ENCODE results near the gene SMC1B.
"Not testable (repeated sequence)": the region's sequence is repeated elsewhere in the genome, so short reads cannot be mapped to it uniquely, and the experiment has no call there.

SMC1B gene

GRCh38 chr22:45422237-45422983 lies 9.0 kb upstream of the SMC1B start:
- no peak for FAIRE-seq

DNA sequence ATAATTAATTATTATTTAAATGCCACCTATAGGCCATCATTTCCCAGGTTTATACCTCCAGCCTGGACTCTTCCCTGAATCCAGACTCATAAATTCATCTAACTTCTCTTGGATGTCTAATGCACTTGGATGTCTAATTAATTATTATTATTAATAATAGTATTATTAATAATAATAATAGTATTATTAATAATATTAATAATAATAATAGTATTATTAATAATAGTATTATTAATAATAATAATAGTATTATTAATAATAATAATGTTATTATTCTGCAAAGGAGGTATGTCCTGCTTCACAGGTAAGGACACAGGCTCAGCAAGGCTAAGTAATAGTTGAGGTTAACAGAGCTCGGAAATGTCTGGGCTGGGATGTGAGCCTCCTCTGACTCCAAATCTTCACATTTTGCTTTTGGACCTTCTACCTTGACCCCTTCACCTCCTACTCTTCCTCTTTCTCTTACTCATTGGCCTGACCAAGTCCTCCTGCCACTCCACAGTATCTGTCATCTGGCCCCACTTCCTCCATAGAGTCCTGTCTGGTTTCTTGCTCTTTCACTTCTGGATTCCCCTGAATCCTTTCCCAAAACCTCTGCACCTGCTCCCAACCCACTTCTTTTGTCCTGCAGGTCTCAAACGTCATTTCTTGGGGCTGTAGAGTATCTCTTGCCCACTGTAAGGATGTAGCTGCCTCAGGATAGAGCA lies 8.1 kb upstream of the SMC1B start:
- DNase-seq (ENCODE audit: low spot score) (no peak), FAIRE-seq (no peak)

More at GRCh38 chr22:45422237-45422983, 9.0 kb upstream of the SMC1B start:
- no peak for DNase-seq (ENCODE audit: low spot score)

DNA sequence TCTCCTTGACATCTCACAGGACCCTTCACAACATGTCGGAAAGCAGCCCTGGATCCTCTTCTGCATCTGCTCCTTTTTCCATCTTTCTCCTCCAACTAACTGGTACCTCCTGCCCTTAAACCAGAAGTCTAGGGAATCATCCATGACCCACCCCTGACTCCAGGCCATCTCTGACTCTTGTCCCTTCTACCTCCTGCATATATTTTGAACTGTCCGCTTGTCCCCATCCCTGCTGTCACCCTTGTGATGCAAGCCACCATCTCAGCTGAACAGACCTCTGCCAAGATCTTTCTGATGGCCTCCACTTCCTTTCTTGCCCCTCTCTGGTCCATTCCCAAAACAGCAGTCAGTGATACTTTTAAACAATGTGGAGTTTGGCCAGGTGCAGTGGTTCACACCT lies 7.1 kb upstream of the SMC1B start:
- no peak for FAIRE-seq
- no peak for DNase-seq (ENCODE audit: low spot score)

DNA sequence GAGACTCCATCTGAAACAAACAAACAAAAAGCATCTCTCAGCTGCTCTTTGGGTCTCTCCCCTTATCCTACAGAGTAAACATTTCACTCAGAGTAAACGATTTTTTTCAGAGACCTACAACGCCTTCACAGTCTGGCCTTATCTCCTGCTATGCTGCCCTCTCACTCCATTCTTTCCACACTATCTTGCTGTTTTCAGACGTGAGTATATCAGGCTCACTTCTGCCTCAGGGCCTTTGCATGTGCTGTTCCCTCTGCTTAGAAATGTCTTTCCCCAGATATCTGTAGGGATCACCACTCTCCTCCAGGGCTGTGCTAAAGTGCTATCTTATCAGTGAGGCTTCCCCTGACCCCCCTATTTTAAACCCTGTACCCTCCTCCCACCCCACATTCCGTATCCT lies 6.6 kb upstream of the SMC1B start:
- DNase-seq (ENCODE audit: low spot score) = no peak
- FAIRE-seq = no peak

DNA sequence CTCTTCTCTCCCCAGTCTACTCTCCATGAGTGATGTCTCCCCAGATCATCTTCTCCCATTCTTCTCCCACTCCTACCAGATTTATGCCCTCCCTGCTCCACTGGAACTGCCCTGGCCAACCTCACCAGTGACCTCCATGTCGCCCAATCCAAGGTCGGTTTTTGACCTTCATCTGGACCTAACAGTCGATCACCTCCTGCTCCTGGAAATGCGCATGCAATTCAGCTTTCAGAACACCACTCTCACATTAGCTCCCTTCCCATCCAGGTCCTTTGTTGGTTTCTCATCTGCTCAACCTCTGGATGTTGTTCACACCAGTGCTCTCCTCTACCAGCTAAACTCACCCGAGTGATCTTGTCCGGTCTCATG lies 5.4 kb upstream of the SMC1B start:
- FAIRE-seq (no peak), DNase-seq (ENCODE audit: low spot score) (no peak)

DNA sequence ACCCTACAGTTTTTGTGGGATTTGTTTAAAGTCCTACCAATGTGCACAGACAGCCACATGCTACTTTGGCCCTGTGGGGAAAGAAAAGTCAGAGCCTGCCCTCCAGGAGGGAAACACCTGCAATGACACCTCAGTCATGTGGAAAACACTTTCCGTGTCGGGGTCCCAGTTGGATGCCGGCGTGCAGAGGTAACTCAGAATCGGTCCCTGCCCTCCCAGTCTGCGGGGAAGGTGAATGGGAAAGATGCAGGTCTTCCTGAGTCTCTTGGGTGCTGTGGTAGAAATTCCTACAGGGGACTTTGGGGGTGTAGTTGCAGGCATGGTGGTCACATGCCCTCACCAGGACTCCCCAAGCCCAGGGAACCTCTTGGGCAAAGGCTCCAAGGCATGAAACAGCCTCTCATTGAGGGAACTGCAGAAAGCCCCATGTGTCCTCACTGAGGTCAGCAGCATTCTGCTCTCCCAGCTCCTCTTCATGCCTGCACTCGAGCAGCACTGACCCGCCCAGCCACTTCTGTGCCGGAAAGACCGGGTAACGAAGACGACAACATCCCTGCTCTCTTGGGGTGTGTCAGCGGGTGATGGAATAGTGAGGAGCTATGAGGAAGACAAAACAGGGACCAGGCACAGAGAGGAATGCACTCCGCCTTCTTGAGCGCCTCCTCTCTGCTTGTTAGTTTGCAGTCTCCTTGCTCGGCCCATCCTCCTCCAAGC lies 4.8 kb upstream of the SMC1B start:
- FAIRE-seq = no peak

DNA sequence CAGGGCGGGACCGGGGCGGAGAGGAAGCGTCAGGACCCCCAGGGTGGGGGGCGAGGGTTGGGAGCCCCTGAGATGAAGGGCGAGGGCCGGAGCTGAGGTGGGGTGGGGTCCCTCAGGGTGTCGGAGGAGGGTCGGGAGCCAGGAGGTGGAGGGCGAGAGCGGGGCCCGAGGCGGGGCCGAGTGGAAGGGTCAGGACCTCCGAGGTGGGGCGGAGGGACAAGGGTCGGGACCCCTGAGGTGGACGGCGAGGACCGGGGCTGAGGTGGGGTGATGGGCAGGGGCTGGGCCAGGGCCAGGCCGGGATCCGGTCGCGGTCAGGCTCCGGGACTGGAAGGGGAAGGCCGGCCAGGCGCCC lies 409 bp downstream of the SMC1B start:
- no peak for DNase-seq (ENCODE audit: low spot score)
- FAIRE-seq = no peak

More for the DNA sequence above, 4.8 kb upstream of the SMC1B start:
- no peak for DNase-seq (ENCODE audit: low spot score)

- FAIRE-seq (no peak), DNase-seq (ENCODE audit: low spot score) (no peak)
Measured at GRCh38 chr22:45407793-45408192, 5.6 kb downstream of the SMC1B start.

- DNase-seq (ENCODE audit: low spot score) (no peak), FAIRE-seq (no peak)
Measured at GRCh38 chr22:45402466-45402985, 10.9 kb downstream of the SMC1B start.

DNA sequence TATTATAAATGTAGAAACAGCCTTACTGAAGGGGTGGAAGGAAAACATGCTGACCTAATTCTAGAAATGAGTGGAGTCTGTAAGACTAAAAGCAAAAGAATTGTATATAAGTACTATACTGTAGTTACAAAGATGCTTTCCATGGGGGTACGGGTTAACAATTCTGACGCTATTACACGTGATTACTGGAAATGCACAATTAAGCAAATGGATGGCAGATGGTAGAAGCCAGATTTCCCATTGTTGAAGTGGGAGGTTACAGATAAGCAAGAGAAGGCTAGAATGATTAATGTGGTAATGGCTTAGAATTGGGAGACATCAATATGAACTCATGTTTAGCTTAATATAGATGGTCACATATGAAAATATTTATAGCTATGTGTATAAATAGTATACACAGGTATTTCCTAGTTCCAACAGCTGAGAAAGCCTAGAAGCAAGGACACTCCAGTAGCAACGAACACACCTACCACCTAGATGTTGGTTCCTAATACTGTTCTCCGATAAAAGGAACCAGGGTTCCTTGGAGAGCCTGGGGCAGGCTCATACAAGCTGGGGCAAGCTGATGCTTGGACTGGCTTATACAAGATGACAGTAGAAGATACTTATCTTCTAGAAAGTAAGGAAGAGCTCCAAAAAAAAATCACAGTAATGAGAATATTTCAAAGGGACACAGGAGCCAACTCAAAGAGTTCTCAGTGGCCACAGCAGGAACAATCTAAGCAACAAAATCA lies 13.5 kb downstream of the SMC1B start:
- FAIRE-seq = no peak

GRCh38 chr22:45398214-45398613 lies 15.2 kb downstream of the SMC1B start:
- no peak for DNase-seq (ENCODE audit: low spot score)
- FAIRE-seq = no peak

More for the DNA sequence above, 13.5 kb downstream of the SMC1B start:
- no peak for DNase-seq (ENCODE audit: low spot score)

DNA sequence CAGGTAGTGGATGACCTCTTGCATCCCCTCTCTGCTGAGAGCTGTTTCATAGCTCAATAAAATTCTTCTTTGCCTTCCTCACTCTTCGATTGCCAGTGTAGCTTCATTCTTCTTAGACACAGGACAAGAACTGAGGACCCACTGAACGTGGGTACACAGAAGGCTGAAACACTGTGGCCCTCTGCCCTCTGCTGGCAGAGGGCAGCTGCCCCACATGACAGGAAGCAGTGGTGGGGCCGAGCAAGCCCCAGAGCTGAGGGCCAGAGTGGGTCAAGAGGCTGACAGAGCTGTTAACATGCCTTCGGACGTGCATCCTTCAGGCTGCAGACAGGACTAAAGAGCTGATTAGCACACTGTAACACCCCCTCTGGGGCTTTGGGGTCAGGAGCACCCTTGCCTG lies 15.6 kb downstream of the SMC1B start:
- DNase-seq (ENCODE audit: low spot score) = no peak
- FAIRE-seq = peak; percentile 44

- no peak for DNase-seq (ENCODE audit: low spot score)
- FAIRE-seq = no peak
Measured at GRCh38 chr22:45389546-45389945, 23.9 kb downstream of the SMC1B start.

DNA sequence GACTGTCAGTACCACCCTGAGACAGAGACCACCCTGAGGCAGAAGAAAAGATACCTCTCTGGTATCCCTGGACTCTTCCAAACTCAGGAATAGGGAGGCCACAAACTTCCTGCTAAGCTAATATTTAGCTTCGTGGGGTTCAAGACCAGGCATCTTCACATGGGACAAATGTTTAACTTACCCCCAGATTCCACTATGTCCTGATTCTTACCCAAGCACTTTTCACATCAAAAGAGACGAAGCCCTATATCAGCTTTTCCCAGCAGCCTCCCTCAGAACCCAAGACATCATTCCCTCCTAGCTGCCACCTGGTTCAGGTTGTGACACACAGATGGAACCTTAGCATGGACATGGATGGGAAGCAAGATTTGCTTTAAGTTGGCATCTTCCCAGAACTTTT lies 32.1 kb downstream of the SMC1B start:
- DNase-seq (ENCODE audit: low spot score) = no peak
- no peak for FAIRE-seq

DNA sequence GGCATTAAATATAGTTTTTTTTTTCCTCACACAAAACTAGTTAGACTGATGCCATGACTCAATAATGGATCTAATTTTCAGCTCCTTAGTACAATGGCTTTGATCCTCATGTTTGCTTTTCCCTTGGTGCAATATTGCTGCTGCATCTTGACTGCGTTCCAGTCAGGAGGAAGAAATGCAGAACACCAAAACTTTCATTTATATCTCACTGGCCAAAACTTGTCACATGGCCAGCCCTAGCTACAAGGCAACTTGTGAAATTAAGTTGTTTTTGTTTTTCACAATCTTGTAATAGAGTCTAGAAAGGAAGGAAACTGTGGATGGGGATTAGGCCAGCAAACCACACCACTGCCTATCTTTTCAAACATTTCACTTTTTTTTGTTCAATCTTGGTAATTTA lies 36.7 kb downstream of the SMC1B start:
- FAIRE-seq = no peak
- DNase-seq (ENCODE audit: low spot score) = no peak

DNA sequence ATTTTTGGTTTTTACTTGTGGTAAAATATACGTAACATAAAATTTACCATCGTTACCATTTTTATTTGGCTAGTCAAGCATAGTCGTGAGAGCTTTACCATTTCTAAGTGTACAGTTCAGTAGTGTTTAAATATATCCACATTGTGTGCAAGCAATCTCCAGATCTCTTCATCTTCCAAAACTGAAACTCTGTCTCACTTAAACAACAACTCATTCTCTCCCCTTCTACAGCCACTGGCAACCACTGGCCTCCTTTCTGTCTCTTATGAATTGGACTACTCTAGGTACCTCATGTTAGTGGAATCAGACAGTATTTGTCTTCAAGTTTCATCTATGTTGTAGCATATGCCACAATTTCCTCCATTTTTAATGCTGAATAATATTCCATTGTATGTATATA lies 37.4 kb downstream of the SMC1B start:
- no peak for DNase-seq (ENCODE audit: low spot score)
- FAIRE-seq = no peak

- not testable (repeated sequence) for DNase-seq (ENCODE audit: low spot score); FAIRE-seq
Measured at GRCh38 chr22:45373592-45373991, 39.8 kb downstream of the SMC1B start.

DNA sequence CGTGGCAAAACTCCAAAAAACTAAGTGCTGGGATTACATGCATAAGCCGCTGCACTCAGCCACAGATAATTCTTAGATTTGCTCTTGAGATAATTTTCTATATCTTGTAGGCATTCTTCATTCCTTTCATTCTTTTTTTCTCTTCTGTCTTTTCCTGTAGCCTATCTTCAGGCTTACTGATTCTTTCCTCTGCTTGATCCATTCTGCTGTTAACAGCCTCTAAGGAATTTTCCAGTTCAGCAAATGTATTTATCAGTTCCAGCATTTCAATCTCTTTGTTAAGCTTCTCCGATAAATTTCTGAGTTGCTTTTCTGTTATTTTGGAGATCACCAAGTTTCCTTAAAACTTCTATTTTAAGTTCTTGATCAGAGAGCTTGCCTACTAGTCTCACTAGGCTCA lies 46.7 kb downstream of the SMC1B start:
- DNase-seq (ENCODE audit: low spot score) (no peak), FAIRE-seq (no peak)

- DNase-seq (ENCODE audit: low spot score) = no peak
- FAIRE-seq = no peak
Measured at GRCh38 chr22:45359627-45360026, 53.8 kb downstream of the SMC1B start.

GRCh38 chr22:45358127-45358526 lies 55.3 kb downstream of the SMC1B start:
- DNase-seq (ENCODE audit: low spot score) (no peak), FAIRE-seq (no peak)

GRCh38 chr22:45357490-45357889 lies 55.9 kb downstream of the SMC1B start:
- FAIRE-seq (no peak), DNase-seq (ENCODE audit: low spot score) (no peak)

DNA sequence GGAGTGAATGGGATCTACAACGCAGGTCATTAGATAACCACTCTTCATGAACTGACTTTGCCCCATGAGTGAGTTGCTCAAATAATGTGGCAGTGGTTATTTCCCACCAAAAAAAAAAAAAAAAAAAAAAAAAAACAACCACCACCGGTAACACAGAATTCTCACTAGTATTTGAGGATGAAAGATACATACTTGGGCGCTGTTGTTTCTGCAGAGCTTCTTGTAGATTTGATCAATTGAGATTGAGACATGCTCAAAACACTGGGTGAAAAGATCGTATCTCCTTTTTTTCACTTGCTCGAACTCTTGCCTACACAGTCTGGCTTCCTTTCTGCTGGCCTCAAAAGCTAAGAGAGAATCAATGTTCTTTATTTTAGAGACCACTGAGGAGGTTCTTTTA lies 59.6 kb downstream of the SMC1B start:
- FAIRE-seq (no peak), DNase-seq (ENCODE audit: low spot score) (no peak)
